ENCODE measurements around the gene ZMYM3.

GRCh38 chrX:71221145-71221544 is 32.8 kb downstream of the ZMYM3 start:
- TF ChIP-seq CTCF (conservative IDR thresholded peaks at IDR 0.05) (no peak), ZFX (IDR thresholded peaks at IDR 0.05) (no peak)
